Effector memory CD4-positive, alpha-beta T cell (primary cell): Measurements from ENCODE around the gene RAB11FIP3.
"Not testable (repeated sequence)": the region's sequence is repeated elsewhere in the genome, so short reads cannot be mapped to it uniquely, and the experiment has no call there.

ENCODE experiments used
- DNase-seq, 3 donors: peaks; one replicate each; pipeline ENCODE4 v3.0.0-alpha.2; 2020
- H3K27ac ChIP-seq: 2 replicates; pipeline ENCODE4 v1.7.0; 2013; ENCODE audit warnings: mild to moderate bottlenecking, low read length, moderate library complexity; ENCODE audit not compliant: insufficient read depth, poor library complexity, severe bottlenecking
- H3K27me3 ChIP-seq: replicated peaks from 2 replicates; pipeline ENCODE4 v1.7.0; 2013; ENCODE audit warnings: mild to moderate bottlenecking, low read length; ENCODE audit not compliant: insufficient read depth, control insufficient read depth, poor library complexity, severe bottlenecking
- H3K36me3 ChIP-seq: 2 replicates; pipeline ENCODE4 v1.7.0; 2013; ENCODE audit warnings: mild to moderate bottlenecking, low read length, moderate library complexity; ENCODE audit not compliant: control insufficient read depth, insufficient read depth
- H3K4me1 ChIP-seq: 2 replicates; pipeline ENCODE4 v1.7.0; 2013; ENCODE audit warnings: low read length, mild to moderate bottlenecking; ENCODE audit not compliant: control insufficient read depth, insufficient read depth, poor library complexity, severe bottlenecking
- H3K4me3 ChIP-seq: 2 replicates; pipeline ENCODE4 v1.7.0; 2013; ENCODE audit warnings: low read length, low read depth, mild to moderate bottlenecking; ENCODE audit not compliant: insufficient read depth, poor library complexity, severe bottlenecking
- H3K9me3 ChIP-seq: 2 replicates; pipeline ENCODE4 v1.7.0; 2013; ENCODE audit warnings: mild to moderate bottlenecking, low read length, moderate library complexity; ENCODE audit not compliant: control insufficient read depth

RAB11FIP3 gene

GRCh38 chr16:405548-406506 lies 19.6 kb upstream of the RAB11FIP3 start:
- DNase-seq: no peak
- H3K4me3 ChIP-seq: no peak overlapping the region
- H3K9me3 ChIP-seq: no peaks in the 10 kb centered on the region
- no peak overlapping the region for H3K27ac ChIP-seq
- H3K4me1 ChIP-seq: no peaks in the 10 kb centered on the region
- no peaks in the 10 kb centered on the region for H3K27me3 ChIP-seq
- H3K36me3 ChIP-seq: no peaks in the 10 kb centered on the region

DNA sequence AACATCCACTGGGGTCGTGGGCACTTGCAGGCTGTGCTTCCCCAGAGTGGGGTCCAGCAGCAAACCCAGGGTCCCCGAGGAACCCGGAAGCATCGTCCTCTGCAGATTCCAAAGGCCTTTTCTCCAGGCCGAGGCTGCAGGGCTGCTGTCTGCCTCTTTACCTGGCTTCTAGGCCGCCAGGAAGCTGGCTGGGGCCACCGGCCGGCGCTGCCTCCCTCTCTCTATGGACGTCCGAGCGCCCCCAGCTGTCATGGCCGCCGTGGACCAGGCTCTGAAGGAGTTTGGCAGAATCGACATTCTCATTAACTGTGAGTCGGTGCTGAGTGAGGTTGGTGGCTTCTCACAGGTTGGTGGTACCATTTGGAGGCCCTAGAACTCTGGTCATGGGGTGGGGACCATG lies 18.2 kb upstream of the RAB11FIP3 start:
- H3K4me3 ChIP-seq: no peak overlapping the region
- no peak overlapping the region for H3K27ac ChIP-seq
- H3K27me3 ChIP-seq: no peaks in the 10 kb centered on the region
- H3K36me3 ChIP-seq: no peaks in the 10 kb centered on the region
- H3K4me1 ChIP-seq: no peaks in the 10 kb centered on the region
- no peaks in the 10 kb centered on the region for H3K9me3 ChIP-seq
- no peak for DNase-seq

DNA sequence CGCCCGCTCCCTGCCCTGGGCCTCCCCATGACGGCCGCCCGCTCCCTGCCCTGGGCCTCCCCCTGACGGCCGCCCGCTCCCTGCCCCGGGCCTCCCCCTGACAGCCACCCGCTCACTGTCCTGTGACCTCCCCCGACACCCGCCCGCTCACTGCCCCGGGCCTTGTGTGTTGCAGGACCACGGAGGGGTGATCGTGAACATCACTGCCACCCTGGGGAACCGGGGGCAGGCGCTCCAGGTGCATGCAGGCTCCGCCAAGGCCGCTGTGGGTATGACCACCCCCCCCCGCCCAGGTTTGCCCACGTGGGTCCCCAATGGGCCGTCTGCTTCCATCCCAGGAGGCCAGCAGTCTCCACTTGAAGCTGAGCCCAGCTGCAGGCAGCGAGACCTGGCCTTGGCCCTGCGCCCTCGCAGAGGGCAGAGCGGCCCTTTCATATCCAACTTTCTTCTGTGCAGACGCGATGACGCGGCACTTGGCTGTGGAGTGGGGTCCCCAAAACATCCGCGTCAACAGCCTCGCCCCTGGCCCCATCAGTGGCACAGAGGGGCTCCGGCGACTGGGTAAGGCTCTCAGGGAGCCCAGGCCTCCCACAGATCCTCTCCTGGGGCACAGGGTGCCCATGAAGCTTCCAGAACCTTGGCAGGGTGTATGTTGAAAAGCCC lies 14.8 kb upstream of the RAB11FIP3 start:
- Histone ChIP-seq H3K36me3 (no peaks in the 10 kb centered on the region), H3K27me3 (no peaks in the 10 kb centered on the region), H3K4me3 (no peak overlapping the region), H3K4me1 (no peaks in the 10 kb centered on the region), H3K27ac (no peak overlapping the region), H3K9me3 (no peaks in the 10 kb centered on the region)
- no peak for DNase-seq

DNA sequence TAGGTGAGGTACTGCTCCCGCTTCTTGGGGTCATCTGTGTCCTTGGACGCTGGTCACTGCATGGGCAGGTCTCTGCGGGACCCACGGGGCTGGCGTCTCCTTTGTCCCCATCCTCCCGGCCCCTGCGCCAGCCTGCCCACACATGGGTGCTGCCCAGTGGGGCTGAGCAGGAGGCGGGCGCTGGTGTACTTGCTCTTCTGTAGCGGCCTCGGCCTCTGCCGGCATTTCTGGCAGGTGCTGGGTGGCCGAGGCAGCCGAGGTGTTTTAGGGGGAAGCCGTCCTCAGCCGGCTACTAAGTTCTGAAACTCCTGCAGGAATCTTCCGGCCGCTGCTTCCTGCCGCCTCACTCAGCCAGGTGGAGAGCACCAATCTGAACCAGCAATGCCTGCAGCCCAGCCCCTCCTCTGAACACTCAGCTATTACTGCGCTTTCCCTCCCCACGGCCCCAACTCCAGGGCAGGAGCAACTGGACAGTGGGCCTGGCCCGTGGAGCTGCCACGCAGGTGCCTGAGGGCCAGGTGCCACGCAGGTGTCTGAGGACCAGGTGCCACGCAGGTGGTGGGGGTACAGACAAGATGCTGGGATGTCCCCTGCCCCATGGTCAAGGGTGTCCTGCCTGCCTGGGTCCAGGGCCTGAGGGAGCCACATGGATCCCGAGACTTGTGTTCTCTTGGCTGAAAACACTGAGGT lies 13.7 kb upstream of the RAB11FIP3 start:
- Histone ChIP-seq H3K9me3 (no peaks in the 10 kb centered on the region), H3K4me3 (no peak overlapping the region), H3K4me1 (no peaks in the 10 kb centered on the region), H3K36me3 (no peaks in the 10 kb centered on the region), H3K27ac (no peak overlapping the region), H3K27me3 (no peaks in the 10 kb centered on the region)
- no peak for DNase-seq

- Histone ChIP-seq H3K9me3 (no peaks in the 10 kb centered on the region), H3K27me3 (no peaks in the 10 kb centered on the region), H3K4me3 (no peak overlapping the region), H3K4me1 (no peaks in the 10 kb centered on the region), H3K27ac (no peak overlapping the region), H3K36me3 (no peaks in the 10 kb centered on the region)
- no peak for DNase-seq
Measured at GRCh38 chr16:414395-415169, 10.9 kb upstream of the RAB11FIP3 start.

GRCh38 chr16:415170-415498 lies 10.3 kb upstream of the RAB11FIP3 start:
- H3K27ac ChIP-seq, H3K4me3 ChIP-seq, H3K36me3 ChIP-seq, DNase-seq, H3K27me3 ChIP-seq, H3K9me3 ChIP-seq, H3K4me1 ChIP-seq: not testable (repeated sequence)

DNA sequence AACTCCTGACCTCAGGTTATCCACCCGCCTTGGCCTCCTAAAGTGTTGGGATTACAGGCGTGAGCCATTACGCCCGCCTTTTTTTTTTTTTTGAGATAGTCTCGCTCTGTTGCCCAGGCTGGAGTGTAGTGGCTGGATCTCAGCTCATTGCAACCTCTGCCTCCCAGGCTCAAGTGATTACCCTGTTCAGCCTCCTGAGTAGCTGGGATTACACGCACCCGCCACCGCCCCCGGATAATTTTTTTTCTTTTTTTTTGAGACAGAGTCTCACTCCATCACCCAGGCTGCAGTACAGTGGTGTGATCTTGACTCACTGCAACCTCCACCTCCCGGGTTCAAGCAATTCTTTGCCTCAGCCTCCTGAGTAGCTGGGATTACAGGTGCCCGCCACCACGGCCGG lies 3.3 kb upstream of the RAB11FIP3 start:
- H3K36me3 ChIP-seq, H3K9me3 ChIP-seq, DNase-seq, H3K27me3 ChIP-seq, H3K27ac ChIP-seq, H3K4me3 ChIP-seq: not testable (repeated sequence)
- peaks cover 16% of the 10 kb centered on the region for H3K4me1 ChIP-seq

DNA sequence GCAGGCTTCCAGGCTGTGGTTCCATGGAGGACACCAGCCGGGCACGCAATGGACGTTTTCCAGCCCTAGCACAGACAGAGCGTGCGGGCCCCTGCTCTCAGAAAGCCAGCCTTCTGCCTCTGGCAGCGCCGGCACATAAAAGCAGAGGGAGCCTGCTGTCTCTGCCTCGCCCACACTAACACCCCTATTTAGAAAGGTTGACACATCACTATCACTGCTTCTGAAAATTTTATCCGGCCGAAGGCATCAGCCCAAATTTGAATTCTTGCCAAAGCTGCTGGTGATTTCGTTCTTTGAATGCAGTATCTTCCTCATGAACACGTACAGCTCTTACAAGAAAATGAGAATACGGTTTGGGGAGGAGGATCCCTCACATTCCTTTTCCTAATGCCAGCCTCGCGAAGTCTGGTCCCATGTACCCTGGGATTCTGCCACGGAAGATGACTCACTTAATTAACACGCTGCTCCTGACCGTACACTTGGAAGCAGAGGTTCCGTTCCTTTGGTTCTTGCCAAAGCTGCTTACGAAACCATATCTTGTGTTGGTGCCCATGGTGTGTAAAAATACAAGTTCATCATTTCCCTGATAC lies 1.3 kb upstream of the RAB11FIP3 start:
- no peaks in the 10 kb centered on the region for H3K36me3 ChIP-seq
- no peaks in the 10 kb centered on the region for H3K9me3 ChIP-seq
- H3K27me3 ChIP-seq: no peaks in the 10 kb centered on the region
- DNase-seq: no peak
- no peak overlapping the region for H3K27ac ChIP-seq
- H3K4me1 ChIP-seq: peaks cover 18% of the 10 kb centered on the region
- H3K4me3 ChIP-seq: no peak overlapping the region

GRCh38 chr16:424623-425081 lies 797 bp upstream of the RAB11FIP3 start:
- DNase-seq: no peak
- Histone ChIP-seq H3K4me1 (peaks cover 18% of the 10 kb centered on the region), H3K36me3 (no peaks in the 10 kb centered on the region)

More at GRCh38 chr16:424623-425081, 797 bp upstream of the RAB11FIP3 start:
- peak overlapping the region; percentile 90 for H3K4me3 ChIP-seq
- H3K27me3 ChIP-seq: no peaks in the 10 kb centered on the region
- peak overlapping the region; percentile 84 for H3K27ac ChIP-seq
- no peaks in the 10 kb centered on the region for H3K9me3 ChIP-seq
